HCT116 (cell line): Measurements from ENCODE around the gene SMARCB1. TPM values are rescaled to one million over a fixed set of nuclear protein-coding genes. Genes with fewer than 3 reads are reported as not detected.

Experiments
- ATAC-seq: fragments of 200-7000 bp; cut with Tn5 transposase; 2 replicates; pipeline ENCODE4 v1.9.1; 2020; ENCODE audit warnings: mild to moderate bottlenecking, moderate library complexity
- BruUV-seq: library from RNA; stranded (reverse); fragments of 400-500 nt; replicated peaks from 2 replicates; lab custom pipeline; 2021; lab: Mats Ljungman, UMichigan
- CTCF ChIA-PET: fragments of 300-600 bp; sonication (Branson Sonifier 250); formaldehyde crosslinking; loops from one replicate; lab custom pipeline; 2021; ENCODE audit warnings: antibody characterized with exemption; lab: Charles Lee
- POLR2A ChIA-PET: fragments of 300-600, 350-600 bp; sonication (Branson Sonifier 250); formaldehyde crosslinking; loops from one replicate; lab custom pipeline; 2021; ENCODE audit warnings: antibody characterized with exemption; lab: Charles Lee
- RAD21 ChIA-PET, 2 experiments: fragments of 300-600 bp; sonication (Branson Sonifier 250); formaldehyde crosslinking; loops; one replicate each; lab custom pipeline; 2023; ENCODE audit warnings: low total read pairs in 2 of 2; ENCODE audit not compliant: uncharacterized antibody in 2 of 2, unreplicated experiment in 2 of 2, low non-redundant PET in 1 of 2; lab: Charles Lee
- DNase-seq: peaks from one replicate; pipeline ENCODE4 v3.0.0-alpha.2; 2010; ENCODE audit warnings: low read depth, low spot score
- H2AFZ ChIP-seq: fragments of 200-600 bp; shearing (Covaris generic), sonication (generic); 2 replicates; pipeline ENCODE4 v1.6.1; 2017; ENCODE audit warnings: low read depth, mixed run types, mixed read lengths, antibody characterized with exemption, low read length; ENCODE audit not compliant: poor library complexity, severe bottlenecking
- H3K27ac ChIP-seq: 2 replicates; pipeline ENCODE4 v1.5.1; 2012; ENCODE audit warnings: low read depth, low read length
- H3K27me3 ChIP-seq: fragments of 200-600 bp; sonication (generic); 2 replicates; pipeline ENCODE4 v1.6.1; 2016; ENCODE audit warnings: mixed run types, low read length, mixed read lengths; ENCODE audit not compliant: insufficient read depth
- H3K36me3 ChIP-seq, 2 experiments: fragments of 200-500 bp in 1 of 2; fragments of 200-600 bp in 1 of 2; sonication (Bioruptor generic) in 1 of 2; sonication (generic) in 1 of 2; 2 replicates each; pipeline versions ENCODE4 v1.5.1 to v1.6.1; 2014 to 2016; ENCODE audit warnings: low read length in 2 of 2, inconsistent platforms in 1 of 2, mixed read lengths in 1 of 2, mixed run types in 1 of 2; ENCODE audit not compliant: insufficient read depth in 2 of 2, control insufficient read depth in 1 of 2
- H3K4me1 ChIP-seq, 2 experiments: fragments of 200-600 bp in 1 of 2; sonication (generic) in 1 of 2; 2 replicates each; pipeline versions ENCODE4 v1.5.1 to v1.6.1; 2012 to 2017; ENCODE audit warnings: low read length in 2 of 2, inconsistent platforms in 1 of 2, mild to moderate bottlenecking in 1 of 2, mixed read lengths in 1 of 2, mixed run types in 1 of 2, moderate library complexity in 1 of 2; ENCODE audit not compliant: insufficient read depth in 2 of 2, control insufficient read depth in 1 of 2
- H3K4me2 ChIP-seq: fragments of 200-600 bp; sonication (generic); 2 replicates; pipeline ENCODE4 v1.6.1; 2017; ENCODE audit warnings: mixed run types, low read length, mixed read lengths
- H3K4me3 ChIP-seq, 2 experiments: fragments of 200-600 bp in 1 of 2; sonication (generic) in 1 of 2; replicated peaks in 1 of 2; 2 replicates each; pipeline ENCODE4 v1.5.1; 2011 to 2016; ENCODE audit warnings: low read length in 2 of 2, control low read depth in 1 of 2, low read depth in 1 of 2, mild to moderate bottlenecking in 1 of 2, mixed read lengths in 1 of 2, mixed run types in 1 of 2
- H3K79me2 ChIP-seq: fragments of 200-600 bp; sonication (generic); 2 replicates; pipeline ENCODE4 v1.6.1; 2017; ENCODE audit warnings: mild to moderate bottlenecking, mixed run types, low read length, moderate library complexity, mixed read lengths; ENCODE audit not compliant: insufficient read depth
- H3K9ac ChIP-seq: fragments of 200-600 bp; sonication (generic); 2 replicates; pipeline ENCODE4 v1.6.1; 2016; ENCODE audit warnings: low read length, mixed read lengths
- H3K9me2 ChIP-seq: fragments of 200-600 bp; sonication (generic), shearing (Covaris generic); 2 replicates; pipeline ENCODE4 v1.6.1; 2017; ENCODE audit warnings: mixed run types, mild to moderate bottlenecking, moderate library complexity; ENCODE audit not compliant: insufficient read depth
- H3K9me3 ChIP-seq, 2 experiments: fragments of 200-500 bp in 1 of 2; fragments of 200-600 bp in 1 of 2; sonication (Bioruptor generic) in 1 of 2; sonication (generic) in 1 of 2; 2 replicates each; pipeline ENCODE4 v1.6.1; 2014 to 2017; ENCODE audit warnings: low read length in 2 of 2, mixed read lengths in 2 of 2, inconsistent platforms in 1 of 2, low read depth in 1 of 2, mild to moderate bottlenecking in 1 of 2, mixed run types in 1 of 2, moderate library complexity in 1 of 2; ENCODE audit not compliant: control insufficient read depth in 1 of 2, insufficient read depth in 1 of 2
- H4K20me1 ChIP-seq: fragments of 200-600 bp; sonication (generic), shearing (Covaris generic); 2 replicates; pipeline ENCODE4 v1.6.1; 2017; ENCODE audit warnings: mixed run types, mild to moderate bottlenecking, moderate library complexity; ENCODE audit not compliant: insufficient read depth
- ATF3 ChIP-seq: IDR thresholded peaks from 2 replicates; pipeline ENCODE4 v1.6.1; 2012
- CBX3 ChIP-seq: IDR thresholded peaks from 2 replicates; pipeline ENCODE4 v1.6.1; 2012; ENCODE audit warnings: low read depth
- CEBPB ChIP-seq: IDR thresholded peaks from 2 replicates; pipeline ENCODE4 v1.6.1; 2012; ENCODE audit warnings: low read depth
- ELF1 ChIP-seq: IDR thresholded peaks from 2 replicates; pipeline ENCODE4 v1.6.1; 2012; ENCODE audit warnings: low read depth, borderline replicate concordance
- EZH2 ChIP-seq: fragments of 200-600 bp; sonication (generic); IDR thresholded peaks from 2 replicates; pipeline ENCODE4 v1.6.1; 2017; ENCODE audit warnings: antibody characterized with exemption, mixed run types
- EZH2phosphoT487 ChIP-seq: fragments of 200-600 bp; IDR thresholded peaks from 2 replicates; pipeline ENCODE4 v1.6.1; 2018; ENCODE audit warnings: antibody characterized with exemption, borderline replicate concordance
- FOSL1 ChIP-seq: IDR thresholded peaks from 2 replicates; pipeline ENCODE4 v1.6.1; 2012; ENCODE audit warnings: low read depth
- JUND ChIP-seq: IDR thresholded peaks from 2 replicates; pipeline ENCODE4 v1.6.1; 2012
- MAX ChIP-seq: IDR thresholded peaks from 2 replicates; pipeline ENCODE4 v1.6.1; 2012
- POLR2A ChIP-seq: IDR thresholded peaks from 2 replicates; pipeline ENCODE4 v1.7.0; 2011; ENCODE audit warnings: borderline replicate concordance; ENCODE audit not compliant: insufficient read depth, insufficient read length; ENCODE audit errors: extremely low read depth
- SP1 ChIP-seq: IDR thresholded peaks from 2 replicates; pipeline ENCODE4 v1.6.1; 2012; ENCODE audit warnings: low read depth
- SRF ChIP-seq: IDR thresholded peaks from 2 replicates; pipeline ENCODE4 v1.6.1; 2012; ENCODE audit warnings: low read depth
- ZNF274 ChIP-seq: fragments of 200-500 bp; sonication (Bioruptor generic); IDR thresholded peaks from 2 replicates; pipeline ENCODE4 v1.6.1; 2014; ENCODE audit warnings: mild to moderate bottlenecking, low read depth, low read length, inconsistent platforms
- intact Hi-C: fragments of 100-400 bp; cut with micrococcal nuclease; formaldehyde crosslinking; loops from 2 replicates; pipeline ENCODE4 v1.10.0; 2022
- total RNA-seq: library from RNA; stranded (reverse); gene quantifications from one replicate; pipeline ENCODE4 v1.2.1, GENCODE V29; 2021; ENCODE audit not compliant: unreplicated experiment
- TF ChIP-seq, protein P1 (sequence below), 3 experiments: fragments of 200-600 bp in 1 of 3; sonication (generic) in 1 of 3; IDR thresholded peaks in 2 of 3; conservative IDR thresholded peaks in 1 of 3; 2 replicates each; pipeline ENCODE4 v1.5.1; 2012 to 2017; ENCODE audit warnings: low read depth in 2 of 3, low read length in 2 of 3, antibody characterized with exemption in 1 of 3, borderline replicate concordance in 1 of 3, control low read depth in 1 of 3, mild to moderate bottlenecking in 1 of 3, mixed read lengths in 1 of 3, mixed run types in 1 of 3, moderate library complexity in 1 of 3; ENCODE audit not compliant: insufficient read depth in 1 of 3
- TF ChIP-seq, protein P2 (sequence below): IDR thresholded peaks from 2 replicates; pipeline ENCODE4 v1.6.1; 2012; ENCODE audit warnings: low read depth

SMARCB1 gene
- total RNA-seq, 1 experiment from 2014 or later, result 101 TPM

GRCh38 chr22:23782703-23783102, 4.1 kb upstream of the SMARCB1 start:
- ChIA-PET CTCF (no interaction called here), POLR2A (no interaction called here), RAD21 (no interaction called here)
- Histone ChIP-seq H4K20me1 (peaks cover 3% of the 10 kb centered on the region; the same call in 1 of the 2 replicates), H3K9me3 (no peaks in the 10 kb centered on the region), H3K27me3 (no peaks in the 10 kb centered on the region), H3K79me2 (peaks cover 4% of the 10 kb centered on the region), H3K4me3 (no peak overlapping the region), H3K27ac (no peak overlapping the region), H2AFZ (no peak overlapping the region), H3K36me3 (no peaks in the 10 kb centered on the region), H3K4me2 (no peak overlapping the region), H3K4me1 (peaks cover 17 to 40% of the 10 kb centered on the region in 2 experiments), H3K9ac (no peak overlapping the region), H3K9me2 (no peaks in the 10 kb centered on the region)
- no peak for ATAC-seq
- DNase-seq, result no peak
- no peak for TF ChIP-seq ATF3
- TF ChIP-seq CBX3, result no peak
- no peak for TF ChIP-seq EZH2phosphoT487
- TF ChIP-seq ZNF274, result no peak
- no peak for TF ChIP-seq EZH2
- no peak for TF ChIP-seq JUND
- TF ChIP-seq POLR2A, result no peak
- TF ChIP-seq CEBPB, result no peak
- TF ChIP-seq FOSL1, result no peak
- TF ChIP-seq ELF1, result no peak
- TF ChIP-seq MAX, result no peak
- no peak for TF ChIP-seq SRF
- TF ChIP-seq, protein P1, sequence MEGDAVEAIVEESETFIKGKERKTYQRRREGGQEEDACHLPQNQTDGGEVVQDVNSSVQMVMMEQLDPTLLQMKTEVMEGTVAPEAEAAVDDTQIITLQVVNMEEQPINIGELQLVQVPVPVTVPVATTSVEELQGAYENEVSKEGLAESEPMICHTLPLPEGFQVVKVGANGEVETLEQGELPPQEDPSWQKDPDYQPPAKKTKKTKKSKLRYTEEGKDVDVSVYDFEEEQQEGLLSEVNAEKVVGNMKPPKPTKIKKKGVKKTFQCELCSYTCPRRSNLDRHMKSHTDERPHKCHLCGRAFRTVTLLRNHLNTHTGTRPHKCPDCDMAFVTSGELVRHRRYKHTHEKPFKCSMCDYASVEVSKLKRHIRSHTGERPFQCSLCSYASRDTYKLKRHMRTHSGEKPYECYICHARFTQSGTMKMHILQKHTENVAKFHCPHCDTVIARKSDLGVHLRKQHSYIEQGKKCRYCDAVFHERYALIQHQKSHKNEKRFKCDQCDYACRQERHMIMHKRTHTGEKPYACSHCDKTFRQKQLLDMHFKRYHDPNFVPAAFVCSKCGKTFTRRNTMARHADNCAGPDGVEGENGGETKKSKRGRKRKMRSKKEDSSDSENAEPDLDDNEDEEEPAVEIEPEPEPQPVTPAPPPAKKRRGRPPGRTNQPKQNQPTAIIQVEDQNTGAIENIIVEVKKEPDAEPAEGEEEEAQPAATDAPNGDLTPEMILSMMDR (IDR thresholded peaks at IDR 0.05 in 2 of 3, conservative IDR thresholded peaks at IDR 0.05 in 1 of 3; ENCODE audit: borderline replicate concordance in 1 of 3, insufficient read depth in 1 of 3, low read depth in 2 of 3, low read length in 2 of 3), result no peak
- TF ChIP-seq SP1, result no peak
- TF ChIP-seq, protein P2, sequence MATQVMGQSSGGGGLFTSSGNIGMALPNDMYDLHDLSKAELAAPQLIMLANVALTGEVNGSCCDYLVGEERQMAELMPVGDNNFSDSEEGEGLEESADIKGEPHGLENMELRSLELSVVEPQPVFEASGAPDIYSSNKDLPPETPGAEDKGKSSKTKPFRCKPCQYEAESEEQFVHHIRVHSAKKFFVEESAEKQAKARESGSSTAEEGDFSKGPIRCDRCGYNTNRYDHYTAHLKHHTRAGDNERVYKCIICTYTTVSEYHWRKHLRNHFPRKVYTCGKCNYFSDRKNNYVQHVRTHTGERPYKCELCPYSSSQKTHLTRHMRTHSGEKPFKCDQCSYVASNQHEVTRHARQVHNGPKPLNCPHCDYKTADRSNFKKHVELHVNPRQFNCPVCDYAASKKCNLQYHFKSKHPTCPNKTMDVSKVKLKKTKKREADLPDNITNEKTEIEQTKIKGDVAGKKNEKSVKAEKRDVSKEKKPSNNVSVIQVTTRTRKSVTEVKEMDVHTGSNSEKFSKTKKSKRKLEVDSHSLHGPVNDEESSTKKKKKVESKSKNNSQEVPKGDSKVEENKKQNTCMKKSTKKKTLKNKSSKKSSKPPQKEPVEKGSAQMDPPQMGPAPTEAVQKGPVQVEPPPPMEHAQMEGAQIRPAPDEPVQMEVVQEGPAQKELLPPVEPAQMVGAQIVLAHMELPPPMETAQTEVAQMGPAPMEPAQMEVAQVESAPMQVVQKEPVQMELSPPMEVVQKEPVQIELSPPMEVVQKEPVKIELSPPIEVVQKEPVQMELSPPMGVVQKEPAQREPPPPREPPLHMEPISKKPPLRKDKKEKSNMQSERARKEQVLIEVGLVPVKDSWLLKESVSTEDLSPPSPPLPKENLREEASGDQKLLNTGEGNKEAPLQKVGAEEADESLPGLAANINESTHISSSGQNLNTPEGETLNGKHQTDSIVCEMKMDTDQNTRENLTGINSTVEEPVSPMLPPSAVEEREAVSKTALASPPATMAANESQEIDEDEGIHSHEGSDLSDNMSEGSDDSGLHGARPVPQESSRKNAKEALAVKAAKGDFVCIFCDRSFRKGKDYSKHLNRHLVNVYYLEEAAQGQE, result no peak
- intact Hi-C loops, result no loop called here
- no TSS peak for BruUV-seq
